CD14-positive monocyte (primary cell): ENCODE data around the gene EML6. TPM values are rescaled to one million over a fixed set of nuclear protein-coding genes. Genes with fewer than 3 reads are reported as not detected.

Source experiments
- DNase-seq, 3 donors: peaks; one replicate each; pipeline ENCODE4 v3.0.0-alpha.2; 2011 to 2022
- H2AFZ ChIP-seq: 2 replicates; pipeline ENCODE4 v1.6.0; 2012; ENCODE audit warnings: mild to moderate bottlenecking, low read depth, low read length, inconsistent platforms; ENCODE audit not compliant: insufficient read depth, poor library complexity, severe bottlenecking
- H3K27ac ChIP-seq, 2 donors: 1 replicate in 1 of 2; 2 replicates in 1 of 2; pipeline ENCODE4 v1.5.1; 2012 to 2013; ENCODE audit warnings: low read length in 2 of 2, control low read depth in 1 of 2, inconsistent platforms in 1 of 2, low read depth in 1 of 2, mild to moderate bottlenecking in 1 of 2
- H3K27me3 ChIP-seq, 2 donors: one replicate each; pipeline versions ENCODE4 v1.6.0 to v1.6.1; 2011 to 2013; ENCODE audit warnings: low read length in 2 of 2; ENCODE audit not compliant: control insufficient read depth in 2 of 2, insufficient read depth in 2 of 2
- H3K36me3 ChIP-seq, 2 donors: replicated peaks in 1 of 2; 1 replicate in 1 of 2; 2 replicates in 1 of 2; pipeline versions ENCODE4 v1.5.1 to v1.6.1; 2012 to 2013; ENCODE audit warnings: low read length in 2 of 2, control low read depth in 1 of 2, inconsistent platforms in 1 of 2, mild to moderate bottlenecking in 1 of 2; ENCODE audit not compliant: insufficient read depth in 2 of 2, control insufficient read depth in 1 of 2
- H3K4me1 ChIP-seq, 2 donors: 1 replicate in 1 of 2; 2 replicates in 1 of 2; pipeline versions ENCODE4 v1.5.1 to v1.6.1; 2012 to 2013; ENCODE audit warnings: low read length in 2 of 2, control low read depth in 1 of 2, inconsistent platforms in 1 of 2, mild to moderate bottlenecking in 1 of 2, moderate library complexity in 1 of 2; ENCODE audit not compliant: insufficient read depth in 2 of 2, control insufficient read depth in 1 of 2
- H3K4me2 ChIP-seq: replicated peaks from 2 replicates; pipeline ENCODE3; 2012; ENCODE audit warnings: low read length, moderate library complexity, mild to moderate bottlenecking; ENCODE audit not compliant: poor library complexity, severe bottlenecking; ENCODE audit errors: extremely low read depth
- H3K4me3 ChIP-seq, 3 experiments: fragments of 200-600 bp in 1 of 3; sonication (generic) in 1 of 3; replicated peaks in 1 of 3; 1 replicate in 2 of 3; 2 replicates in 1 of 3; pipeline ENCODE4 v1.5.1; 2011 to 2013; ENCODE audit warnings: low read length in 3 of 3, mild to moderate bottlenecking in 3 of 3, control low read depth in 2 of 3, low read depth in 2 of 3, inconsistent platforms in 1 of 3, moderate library complexity in 1 of 3
- H3K79me2 ChIP-seq: 2 replicates; pipeline ENCODE4 v1.6.0; 2012; ENCODE audit warnings: mild to moderate bottlenecking, control low read depth, inconsistent platforms, low read length, moderate library complexity; ENCODE audit not compliant: insufficient read depth
- H3K9ac ChIP-seq: 2 replicates; pipeline ENCODE4 v1.6.0; 2017; ENCODE audit warnings: low read length, mild to moderate bottlenecking; ENCODE audit not compliant: insufficient read depth, poor library complexity, severe bottlenecking
- H3K9me3 ChIP-seq, 2 donors: replicated peaks in 1 of 2; 1 replicate in 1 of 2; 2 replicates in 1 of 2; pipeline versions ENCODE4 v1.5.1 to v1.6.1; 2012 to 2013; ENCODE audit warnings: low read length in 2 of 2, control low read depth in 1 of 2; ENCODE audit not compliant: control insufficient read depth in 1 of 2, insufficient read depth in 1 of 2
- H4K20me1 ChIP-seq: 2 replicates; pipeline ENCODE4 v1.6.0; 2012; ENCODE audit warnings: mild to moderate bottlenecking, low read length, control low read depth, moderate library complexity; ENCODE audit not compliant: insufficient read depth
- H3K27ac Mint-ChIP-seq, 7 donors: one replicate each; pipeline ENCODE4 v1.8.0; 2020; ENCODE audit warnings: mild to moderate bottlenecking in 7 of 7, mixed read lengths in 7 of 7, moderate library complexity in 6 of 7, inconsistent platforms in 2 of 7
- H3K27me3 Mint-ChIP-seq, 3 donors: one replicate each; pipeline ENCODE4 v1.8.0; 2021 to 2022; ENCODE audit warnings: low read depth in 3 of 3, mild to moderate bottlenecking in 3 of 3, mixed read lengths in 3 of 3, moderate library complexity in 3 of 3, inconsistent platforms in 1 of 3
- H3K36me3 Mint-ChIP-seq, 2 donors: one replicate each; pipeline ENCODE4 v1.8.0; 2020; ENCODE audit warnings: mixed read lengths in 2 of 2, inconsistent platforms in 1 of 2, mild to moderate bottlenecking in 1 of 2
- H3K4me1 Mint-ChIP-seq: one replicate; pipeline ENCODE4 v1.8.0; 2020; ENCODE audit warnings: mild to moderate bottlenecking, mixed read lengths
- H3K4me3 Mint-ChIP-seq, 2 donors: one replicate each; pipeline ENCODE4 v1.8.0; 2020; ENCODE audit warnings: mild to moderate bottlenecking in 2 of 2, mixed read lengths in 2 of 2, moderate library complexity in 1 of 2
- H3K9me3 Mint-ChIP-seq, 7 donors: one replicate each; pipeline ENCODE4 v1.8.0; 2020 to 2022; ENCODE audit warnings: mixed read lengths in 7 of 7, mild to moderate bottlenecking in 6 of 7, moderate library complexity in 6 of 7, inconsistent platforms in 2 of 7
- CTCF ChIP-seq: fragments of 200-600 bp; IDR thresholded peaks from one replicate; pipeline ENCODE4 v1.8.0; 2022; ENCODE audit warnings: antibody characterized with exemption, mild to moderate bottlenecking
- WGBS: methylation state at CpG from one replicate; pipeline ENCODE4 v1.1.5; 2013; ENCODE audit warnings: missing lambda C conversion rate; ENCODE audit not compliant: insufficient coverage; 5-methylcytosine and 5-hydroxymethylcytosine counted together
- intact Hi-C, 2 donors: fragments of 100-400 bp; cut with micrococcal nuclease; formaldehyde crosslinking; loops; one replicate each; pipeline versions ENCODE4 v1.15.0 to v1.15.1; 2023
- polyA plus RNA-seq, 3 donors: library from polyadenylated mRNA; depleted of rRNA in 1 of 3; unstranded in 2 of 3; stranded (reverse) in 1 of 3; fragments of 300-500 nt in 2 of 3; fragments of >200 nt in 1 of 3; fragmentation: Illumina TruSeq in 2 of 3; gene quantifications; 1 replicate in 2 of 3; 2 replicates in 1 of 3; pipeline ENCODE4 v1.2.3, GENCODE V29; 2012 to 2021

The EML6 gene
- polyA plus RNA-seq, 3 donors: 0.79 TPM; not detected in 2

- Histone ChIP-seq H3K36me3 (peaks cover 43 to 71% of the 10 kb centered on the region in 2 donors), H3K4me1 (no peaks in the 10 kb centered on the region), H3K27me3 (no peaks in the 10 kb centered on the region), H3K9me3 (no peaks in the 10 kb centered on the region), H3K27ac (no peak overlapping the region), H3K79me2 (peaks cover 21% of the 10 kb centered on the region), H3K4me2 (no peak overlapping the region), H2AFZ (no peak overlapping the region), H3K9ac (no peak overlapping the region), H4K20me1 (peaks cover 81% of the 10 kb centered on the region), H3K4me3 (no peak overlapping the region)
- DNase-seq: no peak
- Mint-ChIP-seq H3K4me1 (peaks cover 3% of the 10 kb centered on the region), H3K27me3 (no peaks in the 10 kb centered on the region), H3K9me3 (peaks cover 0 to 2% (median 0%) of the 10 kb centered on the region in 7 donors), H3K27ac (peak overlapping the region in 1 of 7 donors; percentile 33), H3K36me3 (peaks cover 60 to 61% of the 10 kb centered on the region in 2 donors), H3K4me3 (no peak overlapping the region)
- intact Hi-C loops: no loop called here
- WGBS: 85% methylated on average over 5 of the region's 7 CpGs
- TF ChIP-seq CTCF: no peak
Measured at GRCh38 chr2:54969940-54970338, 246.5 kb downstream of the EML6 start.

- peaks cover 72% of the 10 kb centered on the region for H3K79me2 ChIP-seq
- peaks cover 49 to 53% of the 10 kb centered on the region in 2 donors for H3K36me3 Mint-ChIP-seq
- peaks cover 56 to 75% of the 10 kb centered on the region in 2 donors for H3K36me3 ChIP-seq
Measured at GRCh38 chr2:54975175-54975574, 251.7 kb downstream of the EML6 start.

More at GRCh38 chr2:54975175-54975574, 251.7 kb downstream of the EML6 start:
- no peaks in the 10 kb centered on the region for H3K9me3 Mint-ChIP-seq
- H3K27me3 ChIP-seq: no peaks in the 10 kb centered on the region
- H3K4me3 Mint-ChIP-seq: no peak overlapping the region
- intact Hi-C loops: no loop called here
- WGBS: no CpG with 5 or more reads among the region's 2 CpGs
- no peak overlapping the region for H3K27ac Mint-ChIP-seq
- no peak overlapping the region for H2AFZ ChIP-seq
- no peak for TF ChIP-seq CTCF
- no peak overlapping the region for H3K4me3 ChIP-seq
- H4K20me1 ChIP-seq: peaks cover 99% of the 10 kb centered on the region
- H3K4me2 ChIP-seq: no peak overlapping the region
- no peaks in the 10 kb centered on the region for H3K4me1 ChIP-seq
- no peak for DNase-seq
- H3K9me3 ChIP-seq: no peaks in the 10 kb centered on the region
- no peaks in the 10 kb centered on the region for H3K27me3 Mint-ChIP-seq
- peaks cover 24% of the 10 kb centered on the region for H3K4me1 Mint-ChIP-seq
- no peak overlapping the region for H3K27ac ChIP-seq
- no peak overlapping the region for H3K9ac ChIP-seq
